ENCODE measurements around the gene RETN.

RETN gene

DNA sequence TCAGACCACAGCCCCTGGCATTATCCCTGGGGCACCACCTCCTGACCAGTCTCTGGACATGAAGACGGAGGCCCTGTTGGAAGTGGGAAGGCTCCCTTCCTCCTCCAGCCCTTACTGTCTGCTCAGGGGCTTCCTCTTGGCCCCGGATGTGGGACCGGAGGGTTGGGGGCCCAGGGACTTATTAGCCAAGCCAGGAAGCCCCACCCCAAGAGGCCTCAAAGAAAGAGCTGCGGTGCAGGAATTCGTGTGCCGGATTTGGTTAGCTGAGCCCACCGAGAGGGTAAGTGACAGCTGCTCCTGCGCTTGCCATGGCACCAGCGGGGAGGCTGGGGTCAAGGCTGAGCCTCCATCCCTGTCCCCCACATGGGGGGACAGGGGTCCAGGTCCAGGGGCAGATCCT, at the start of gene RETN:
Gene RETN (plus strand): TSS at position 208 of the 400 bp plus-strand sequence. CDS start 278 bp downstream, outside the sequence.
- no peak for DNase-seq

GRCh38 chr19:7619671-7620441, 49.0 kb upstream of the RETN start:
- no peak for DNase-seq

GRCh38 chr19:7620442-7621412, 48.1 kb upstream of the RETN start:
- no peak for DNase-seq

DNA sequence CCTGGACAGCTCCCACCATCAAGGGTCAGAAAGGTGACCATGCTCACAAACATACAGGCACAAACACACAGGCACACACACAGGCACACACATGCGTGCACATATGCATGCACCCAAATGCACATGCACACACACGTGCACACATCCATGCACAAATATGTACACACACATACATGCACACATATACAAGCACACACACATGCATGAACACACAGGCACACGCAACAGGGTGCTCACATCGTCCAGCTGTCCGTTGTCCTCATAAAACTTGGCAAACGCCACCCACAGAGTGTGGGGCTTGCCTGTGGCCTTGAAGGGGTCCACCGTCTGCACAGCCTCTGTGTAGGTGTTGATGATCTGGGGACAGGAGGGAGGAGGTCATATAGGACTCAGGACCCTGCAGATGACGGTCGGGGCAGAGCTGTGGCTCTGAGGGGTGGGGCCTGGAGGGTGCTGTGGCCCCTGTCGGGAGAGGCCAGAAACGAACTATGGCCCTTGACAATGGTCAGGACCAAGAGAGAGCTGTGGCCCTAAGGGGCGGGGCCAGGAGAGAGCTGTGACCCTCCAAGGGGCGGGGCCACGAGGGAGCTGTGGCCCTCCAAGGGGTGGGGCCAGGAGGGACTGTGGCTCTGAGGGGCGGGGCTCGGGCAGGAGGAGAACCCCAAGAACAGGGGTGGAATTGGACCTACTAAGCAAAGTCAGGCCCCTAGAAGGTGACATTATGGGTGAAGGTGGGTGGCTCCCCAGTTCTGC, 45.7 kb upstream of the RETN start:
- DNase-seq = no peak

DNA sequence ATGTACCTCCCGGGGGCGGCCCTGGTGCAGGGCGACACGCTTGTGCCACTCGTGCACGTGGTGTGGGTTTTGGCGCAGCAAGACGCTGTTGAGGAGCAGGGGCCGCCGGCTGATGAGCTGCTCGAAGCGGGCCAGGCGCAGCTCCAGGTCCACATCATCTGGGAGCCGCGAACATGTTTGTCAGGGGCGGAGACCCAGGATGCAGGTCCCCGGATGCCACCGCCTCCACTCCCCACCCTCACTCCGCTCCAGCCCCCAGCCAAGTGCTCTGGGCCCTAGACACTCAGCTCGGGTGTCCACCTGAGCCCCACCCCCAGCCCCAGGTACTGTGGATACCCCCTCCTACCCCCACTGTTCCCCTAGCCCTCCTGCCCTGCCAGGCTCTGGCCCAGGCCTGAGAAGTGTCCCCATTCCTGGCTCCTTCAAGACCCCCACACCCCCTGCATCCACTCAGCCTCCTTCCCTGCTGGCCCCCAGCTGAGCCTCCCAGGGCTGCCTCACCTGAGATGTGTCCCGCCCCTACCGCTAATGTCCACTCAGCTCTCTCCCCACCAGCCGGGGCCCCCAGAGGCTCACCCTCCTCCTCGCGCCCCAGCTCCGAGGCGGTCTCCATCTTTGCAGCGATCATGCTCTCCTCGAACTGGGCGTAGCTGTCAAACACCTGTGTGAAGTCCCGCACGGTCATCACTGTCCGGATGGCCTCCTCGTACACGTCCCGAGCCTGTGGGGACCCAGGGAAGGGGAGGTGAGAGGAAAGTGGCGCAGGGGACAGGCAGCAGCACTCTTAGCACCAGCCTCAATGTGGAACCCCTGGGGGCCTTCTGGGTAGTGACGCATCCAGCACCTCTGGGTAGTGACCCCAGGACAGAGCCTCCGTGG, 44.9 kb upstream of the RETN start:
- no peak for DNase-seq

DNA sequence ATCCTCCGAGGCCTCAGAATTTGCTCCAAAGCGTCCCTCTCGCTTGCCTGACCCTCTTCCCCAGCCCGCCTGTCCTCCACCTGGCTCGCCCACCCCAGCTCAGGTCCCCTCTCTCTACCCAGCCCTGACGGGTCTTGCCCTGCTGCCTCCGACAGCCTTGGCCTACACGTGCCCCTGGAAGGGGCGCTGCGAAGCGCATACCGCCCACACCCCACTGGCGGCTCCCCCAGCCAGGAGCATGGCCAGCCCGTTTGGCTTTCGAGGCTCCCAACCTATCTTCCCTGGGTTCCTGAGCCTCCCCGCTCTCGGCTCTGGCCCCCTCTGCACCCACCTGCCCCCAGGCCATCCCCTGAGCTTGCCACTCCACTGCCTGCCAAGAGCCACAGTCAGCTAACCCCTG, 44.0 kb upstream of the RETN start:
- DNase-seq = no peak

DNA sequence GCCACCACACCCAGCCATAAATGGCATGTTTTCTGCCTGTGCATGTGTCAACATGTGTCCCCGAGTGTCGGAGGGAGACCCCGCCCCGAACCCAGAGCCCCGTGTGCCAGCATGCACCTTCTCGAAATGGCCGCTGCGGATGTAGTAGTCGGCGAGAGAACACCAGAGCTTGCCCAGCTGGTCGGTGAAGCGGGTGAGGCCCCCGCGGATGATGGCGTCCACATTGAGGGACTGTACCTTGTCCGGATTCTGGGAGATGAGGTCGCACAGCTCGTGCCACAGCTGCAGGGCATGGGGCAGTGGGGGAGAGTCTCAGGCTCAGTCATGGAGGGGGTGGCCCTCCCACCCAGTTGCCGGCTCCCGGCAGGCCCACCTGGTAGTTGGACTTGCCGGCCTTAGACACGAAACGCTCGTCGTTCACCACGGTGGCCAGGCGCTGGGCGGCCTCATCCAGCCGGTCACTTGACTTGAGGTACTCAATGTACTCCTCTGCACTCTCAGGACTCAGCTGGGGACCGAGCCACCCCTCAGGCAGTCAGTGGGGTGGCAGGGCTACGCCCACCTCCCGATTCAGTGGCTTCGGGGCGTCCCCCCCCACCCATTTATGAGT, 43.0 kb upstream of the RETN start:
- no peak for DNase-seq

DNA sequence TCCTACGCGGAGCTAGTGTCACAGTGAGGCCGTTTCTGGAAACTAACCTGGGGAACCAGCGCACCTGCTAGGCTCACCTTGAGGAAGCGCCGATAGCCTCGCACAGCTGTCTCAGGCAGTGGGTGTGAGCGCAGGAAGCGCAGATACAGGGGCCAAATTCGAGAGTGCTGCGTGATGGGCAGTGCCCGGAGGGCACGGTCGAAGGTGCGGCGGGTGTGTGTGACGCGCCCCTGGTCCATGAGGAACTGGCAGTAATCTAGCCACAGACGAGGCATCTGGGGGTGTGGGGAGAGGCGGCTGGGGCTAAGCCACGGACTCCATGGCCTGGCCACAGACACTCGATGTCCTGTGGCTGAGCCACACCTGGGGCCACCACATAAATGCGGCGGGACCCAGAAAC, 41.7 kb upstream of the RETN start:
- no peak for DNase-seq

- no peak for DNase-seq
Measured at GRCh38 chr19:7628589-7629311, 40.1 kb upstream of the RETN start.

DNA sequence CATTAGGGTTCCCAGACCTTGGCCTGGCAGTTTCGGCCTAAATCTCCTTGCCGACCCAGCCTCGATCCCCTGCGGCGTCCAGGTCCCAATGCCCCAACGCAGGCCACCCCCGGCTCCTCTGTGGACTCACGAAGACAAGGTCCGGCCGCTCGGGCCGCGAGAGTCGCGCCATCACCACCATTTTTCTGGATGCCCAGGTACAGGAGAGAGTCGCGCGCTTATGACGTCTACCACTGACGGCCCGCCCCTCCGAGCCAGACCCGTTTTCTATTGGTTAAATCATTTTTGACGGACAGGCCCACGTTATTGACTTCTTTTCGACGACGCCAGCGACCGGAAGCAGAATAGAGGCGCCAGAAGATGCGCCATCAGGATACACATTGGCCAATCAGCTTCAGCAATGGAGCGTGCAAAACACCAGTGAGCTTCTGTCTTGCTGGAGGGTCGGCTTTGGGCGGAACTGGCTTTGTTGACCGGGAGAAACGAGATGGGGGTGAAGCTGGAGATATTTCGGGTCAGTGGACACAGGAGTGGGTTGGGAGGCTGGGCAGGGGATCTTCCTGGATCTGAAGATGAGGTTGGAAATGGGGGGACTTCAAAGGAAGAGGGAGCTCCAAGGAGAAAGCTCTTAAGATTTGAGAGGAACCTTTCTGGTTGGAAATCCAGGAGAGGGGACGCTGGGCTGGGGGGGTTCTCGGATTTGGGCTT, 39.3 kb upstream of the RETN start, which contains the start of the genes PET100 and XAB2:
Gene PET100 (plus strand): TSS at position 447 of the 708 bp plus-strand sequence. CDS start 41 bp downstream, at position 488.
Gene XAB2 (minus strand): TSS at position 199 of the 708 bp plus-strand sequence. CDS start 18 bp downstream, at position 181.
- DNase-seq = peak; percentile 98

DNA sequence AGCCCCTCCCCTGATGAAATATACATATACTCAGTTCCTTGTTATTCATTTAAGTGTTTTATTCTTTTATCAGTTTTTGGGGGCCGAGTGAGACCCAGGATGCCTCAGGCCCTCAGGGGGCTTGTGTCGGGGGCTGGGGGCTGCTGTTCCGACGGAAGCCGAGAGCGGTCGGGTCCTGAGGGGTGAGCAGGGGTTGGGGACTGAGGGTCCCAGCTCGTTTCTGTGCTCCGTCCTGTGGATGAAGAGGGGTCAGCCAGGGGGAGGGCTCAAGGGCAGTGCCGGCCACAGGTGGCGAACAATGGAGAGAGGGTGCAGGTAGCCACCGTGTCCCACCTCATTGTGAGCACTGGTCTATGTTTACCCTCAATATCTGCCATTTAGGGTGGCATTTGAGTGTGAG, 37.3 kb upstream of the RETN start:
- DNase-seq = no peak

DNA sequence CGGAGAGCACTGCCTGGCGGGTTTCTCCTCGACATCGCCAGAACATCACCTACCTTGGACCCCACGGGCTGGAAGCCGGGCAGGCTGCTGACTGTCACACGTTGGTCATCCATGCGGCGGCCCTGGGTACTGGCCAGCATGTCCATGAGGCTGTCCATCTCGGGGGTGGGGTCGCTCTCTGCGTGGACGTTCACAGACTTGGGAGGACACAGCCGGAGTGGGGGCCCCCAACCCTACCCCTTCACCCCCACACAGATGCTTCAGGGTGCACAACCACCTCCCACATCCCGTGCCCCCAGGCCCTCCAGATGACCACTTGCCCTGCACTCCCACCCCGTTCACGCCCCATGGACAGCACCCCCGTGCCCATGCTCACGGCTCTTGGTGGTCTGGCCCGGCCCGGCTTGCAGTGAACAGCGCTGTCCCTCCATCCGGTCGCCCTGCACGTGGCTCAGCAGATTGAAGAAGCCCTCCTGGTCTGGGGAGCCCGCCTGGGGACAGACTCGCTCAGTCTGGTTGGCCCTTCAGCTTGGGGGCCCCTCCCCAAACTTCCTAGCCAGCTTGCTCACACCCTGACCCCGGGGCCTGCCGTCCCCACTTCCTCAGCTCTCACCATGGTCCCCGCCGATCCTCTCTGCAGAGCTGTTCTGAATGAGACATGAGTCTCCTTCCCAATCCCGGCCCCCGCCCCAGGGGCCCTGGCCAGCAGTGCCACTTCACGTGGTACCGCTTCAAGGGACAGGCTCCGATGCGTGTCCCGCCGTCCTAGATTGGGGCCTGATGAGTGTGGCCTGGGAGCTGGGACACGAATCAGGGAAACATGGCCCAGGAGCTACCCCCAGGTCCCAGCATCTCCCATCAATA, 36.3 kb upstream of the RETN start:
- DNase-seq = no peak

GRCh38 chr19:7633698-7634097, 35.2 kb upstream of the RETN start, which contains the start of gene PCP2:
TSS of gene PCP2 (minus strand) at chr19:7633719. CDS start at chr19:7633457, 262 bp downstream.
- no peak for DNase-seq

- no peak for DNase-seq
Measured at GRCh38 chr19:7635670-7636069, 33.2 kb upstream of the RETN start.

- no peak for DNase-seq
Measured at GRCh38 chr19:7636317-7636690, 32.5 kb upstream of the RETN start.

DNA sequence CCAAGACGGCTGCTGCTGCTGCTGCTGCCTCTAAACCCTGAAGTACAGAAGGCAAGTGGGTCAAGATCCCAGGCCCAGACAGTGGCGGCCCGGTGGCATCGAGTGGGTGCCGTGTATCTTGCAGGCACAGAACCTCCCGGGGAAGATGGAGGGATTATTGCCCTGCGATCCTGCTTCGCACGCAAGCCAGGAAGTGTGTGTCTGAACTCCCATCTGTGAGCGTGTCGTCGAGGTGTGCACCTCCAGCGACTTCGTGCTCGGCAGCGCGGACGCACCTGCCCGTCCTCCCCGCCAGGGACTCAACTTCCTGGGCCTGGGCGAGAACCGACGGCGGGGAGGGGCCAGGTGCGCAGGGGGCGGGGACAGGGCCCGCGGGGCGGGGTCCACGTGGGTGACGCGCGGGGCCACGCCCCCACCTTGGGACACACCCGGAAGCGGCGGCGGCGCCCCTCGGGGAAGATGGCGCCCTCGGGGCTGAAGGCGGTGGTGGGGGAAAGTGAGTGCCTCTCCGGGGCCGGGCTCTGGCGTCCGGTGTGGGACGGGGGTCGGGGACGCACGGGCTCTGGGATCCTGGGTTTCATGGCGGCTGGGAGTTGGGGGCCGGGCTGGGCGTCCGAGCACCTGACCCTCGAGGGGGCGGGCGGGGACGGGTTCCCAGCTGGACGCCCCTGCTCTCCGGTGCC, 32.0 kb upstream of the RETN start, which contains the start of gene STXBP2:
Gene STXBP2 (plus strand): TSS at position 420 of the 683 bp plus-strand sequence. CDS start 40 bp downstream, at position 460.
- peak; percentile 69 for DNase-seq

DNA sequence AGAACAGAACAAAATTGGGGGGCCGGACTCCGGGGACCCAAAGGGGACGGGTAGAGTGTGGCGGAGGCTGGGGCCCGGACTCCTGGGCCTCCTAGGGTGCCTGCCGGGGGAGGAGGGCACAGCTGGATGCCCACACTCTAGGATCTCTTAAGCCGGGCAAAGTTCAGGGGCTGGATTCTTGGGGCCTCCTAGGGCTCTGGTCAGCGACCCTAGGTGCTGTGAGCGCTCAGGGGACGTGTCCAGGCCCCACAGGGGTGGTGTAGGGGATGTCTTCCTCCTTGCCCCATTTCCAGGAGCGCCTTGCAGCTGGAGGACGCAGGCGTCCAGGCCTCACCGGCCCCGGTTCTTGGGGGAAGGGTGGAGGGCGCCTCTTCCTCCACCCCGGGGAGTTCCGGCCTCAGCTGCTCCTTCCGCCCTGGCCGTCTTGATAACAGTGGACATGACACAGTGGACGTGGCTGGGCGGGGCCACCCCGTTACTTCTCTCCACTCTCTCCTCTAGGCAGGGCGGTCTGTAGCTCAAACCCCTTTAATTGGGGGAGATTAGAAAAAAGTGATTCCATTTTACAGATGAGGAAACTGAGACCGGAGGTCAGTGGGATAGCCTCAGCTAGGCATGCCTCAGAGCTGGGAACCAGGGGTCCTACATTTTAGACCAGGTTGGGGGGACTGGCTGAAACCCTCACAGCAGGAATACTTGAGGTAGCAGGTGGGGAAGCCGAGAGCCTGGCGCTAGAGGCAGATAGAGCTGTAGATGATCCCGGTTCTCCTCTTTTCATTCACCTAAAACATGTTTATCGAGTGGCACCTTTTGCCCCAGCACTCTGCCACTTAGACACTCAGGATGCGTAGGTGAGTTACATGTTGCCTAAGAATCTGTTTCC, 31.2 kb upstream of the RETN start:
- no peak for DNase-seq

Measured in NCI-H2171 treated with DMSO at 0.1 percent for 48 hours (cell line).